Measurements from ENCODE around the gene NAPA.

The NAPA gene

GRCh38 chr19:47514869-47515588 is at the start of gene NAPA:
NAPA (minus strand) TSS chr19:47515063; CDS start chr19:47514940, 123 bp downstream.
- DNase-seq (ENCODE audit: low read depth), result peak; percentile 100

GRCh38 chr19:47564081-47564480 is 49.2 kb upstream of the NAPA start:
- no peak for DNase-seq (ENCODE audit: low read depth)

- DNase-seq (ENCODE audit: low read depth), result no peak
These were observed 46.7 kb upstream of the NAPA start for GRCh38 chr19:47561440-47562057.

- no peak for DNase-seq (ENCODE audit: low read depth)
These were observed 46.1 kb upstream of the NAPA start for GRCh38 chr19:47560999-47561398.

GRCh38 chr19:47550129-47550528 is 35.3 kb upstream of the NAPA start:
- DNase-seq (ENCODE audit: low read depth), result no peak

- DNase-seq (ENCODE audit: low read depth), result no peak
These were observed 34.5 kb upstream of the NAPA start for GRCh38 chr19:47549261-47549862.

- DNase-seq (ENCODE audit: low read depth), result no peak
These were observed 32.3 kb upstream of the NAPA start for GRCh38 chr19:47547199-47547598.

- no peak for DNase-seq (ENCODE audit: low read depth)
These were observed 30.4 kb upstream of the NAPA start for GRCh38 chr19:47545061-47545948.

GRCh38 chr19:47544476-47544875 is 29.6 kb upstream of the NAPA start:
- DNase-seq (ENCODE audit: low read depth), result no peak

- no peak for DNase-seq (ENCODE audit: low read depth)
These were observed 29.2 kb upstream of the NAPA start for GRCh38 chr19:47544075-47544474.

- no peak for DNase-seq (ENCODE audit: low read depth)
These were observed 27.2 kb upstream of the NAPA start for GRCh38 chr19:47542030-47542475.

- no peak for DNase-seq (ENCODE audit: low read depth)
These were observed 26.7 kb upstream of the NAPA start for GRCh38 chr19:47541518-47541917.

GRCh38 chr19:47540748-47541147 is 25.9 kb upstream of the NAPA start:
- DNase-seq (ENCODE audit: low read depth), result no peak

GRCh38 chr19:47539747-47540311 is 25.0 kb upstream of the NAPA start:
- no peak for DNase-seq (ENCODE audit: low read depth)

GRCh38 chr19:47538812-47539211 is 23.9 kb upstream of the NAPA start:
- DNase-seq (ENCODE audit: low read depth), result no peak

- no peak for DNase-seq (ENCODE audit: low read depth)
These were observed 22.6 kb upstream of the NAPA start for GRCh38 chr19:47537493-47537892.

- DNase-seq (ENCODE audit: low read depth), result no peak
These were observed 19.8 kb upstream of the NAPA start for GRCh38 chr19:47534628-47535027.

- DNase-seq (ENCODE audit: low read depth), result no peak
These were observed 17.0 kb upstream of the NAPA start for GRCh38 chr19:47531640-47532387.

- no peak for DNase-seq (ENCODE audit: low read depth)
These were observed 14.3 kb upstream of the NAPA start for GRCh38 chr19:47529018-47529742.

GRCh38 chr19:47526798-47527197 is 11.9 kb upstream of the NAPA start:
- no peak for DNase-seq (ENCODE audit: low read depth)

- no peak for DNase-seq (ENCODE audit: low read depth)
These were observed 8.6 kb upstream of the NAPA start for GRCh38 chr19:47523473-47523872.
